Upper lobe of left lung (tissue), 4 donors: ENCODE results near the gene ZBTB5.

Experiments
- EP300 ChIP-seq, 4 donors: sonication (generic); formaldehyde crosslinking; IDR thresholded peaks; one replicate each; pipeline ENCODE4 v1.5.1; 2017; ENCODE audit warnings: antibody characterized with exemption in 4 of 4, control low read depth in 2 of 4
- POLR2A ChIP-seq, 4 donors: fragments of 450-650 bp; IDR thresholded peaks; one replicate each; pipeline ENCODE4 v1.5.1; 2016 to 2017; ENCODE audit warnings: antibody characterized with exemption in 4 of 4, mild to moderate bottlenecking in 2 of 4
- POLR2AphosphoS5 ChIP-seq, 2 donors: sonication (generic); formaldehyde crosslinking; IDR thresholded peaks; one replicate each; pipeline ENCODE4 v1.5.1; 2017; ENCODE audit warnings: antibody characterized with exemption in 2 of 2
- TF ChIP-seq, protein P1 (sequence below), 6 experiments: fragments of 450-650 bp in 4 of 6; fragments of 200-600 bp in 2 of 6; sonication (generic) in 2 of 6; IDR thresholded peaks; one replicate each; pipeline ENCODE4 v1.5.1; 2016 to 2019; ENCODE audit warnings: antibody characterized with exemption in 6 of 6

DNA sequence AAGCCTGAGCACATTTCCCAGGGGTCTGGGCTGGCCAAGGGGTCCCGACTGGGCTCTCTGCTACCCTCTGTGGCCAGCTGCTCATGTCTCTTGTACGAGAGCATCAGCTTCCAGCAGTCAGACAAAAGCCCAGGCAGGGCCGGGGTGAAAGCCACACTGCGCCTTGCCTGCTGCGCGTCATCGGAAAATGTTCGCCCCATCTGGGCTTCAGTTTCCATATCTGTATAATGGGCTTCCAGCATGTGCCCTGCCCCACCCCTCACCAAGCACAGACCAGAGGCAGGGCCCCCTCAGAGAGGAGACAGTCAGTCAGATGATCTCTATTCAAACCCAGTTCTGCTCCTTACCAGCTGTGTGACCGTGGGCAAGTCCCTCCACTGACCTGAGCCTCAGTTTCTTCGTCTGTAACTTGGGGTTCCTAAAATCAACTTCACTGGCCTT, 50.7 kb downstream of the ZBTB5 start:
- TF ChIP-seq, protein P1, sequence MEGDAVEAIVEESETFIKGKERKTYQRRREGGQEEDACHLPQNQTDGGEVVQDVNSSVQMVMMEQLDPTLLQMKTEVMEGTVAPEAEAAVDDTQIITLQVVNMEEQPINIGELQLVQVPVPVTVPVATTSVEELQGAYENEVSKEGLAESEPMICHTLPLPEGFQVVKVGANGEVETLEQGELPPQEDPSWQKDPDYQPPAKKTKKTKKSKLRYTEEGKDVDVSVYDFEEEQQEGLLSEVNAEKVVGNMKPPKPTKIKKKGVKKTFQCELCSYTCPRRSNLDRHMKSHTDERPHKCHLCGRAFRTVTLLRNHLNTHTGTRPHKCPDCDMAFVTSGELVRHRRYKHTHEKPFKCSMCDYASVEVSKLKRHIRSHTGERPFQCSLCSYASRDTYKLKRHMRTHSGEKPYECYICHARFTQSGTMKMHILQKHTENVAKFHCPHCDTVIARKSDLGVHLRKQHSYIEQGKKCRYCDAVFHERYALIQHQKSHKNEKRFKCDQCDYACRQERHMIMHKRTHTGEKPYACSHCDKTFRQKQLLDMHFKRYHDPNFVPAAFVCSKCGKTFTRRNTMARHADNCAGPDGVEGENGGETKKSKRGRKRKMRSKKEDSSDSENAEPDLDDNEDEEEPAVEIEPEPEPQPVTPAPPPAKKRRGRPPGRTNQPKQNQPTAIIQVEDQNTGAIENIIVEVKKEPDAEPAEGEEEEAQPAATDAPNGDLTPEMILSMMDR (IDR thresholded peaks at IDR 0.05), result no peak
- TF ChIP-seq POLR2A (IDR thresholded peaks at IDR 0.05) (no peak), EP300 (IDR thresholded peaks at IDR 0.05) (no peak), POLR2AphosphoS5 (IDR thresholded peaks at IDR 0.05) (no peak)
